Fibroblast of skin of left quadriceps (primary cell): Measurements from ENCODE around the gene EIF3L.

Source experiments
- DNase-seq, 2 experiments: peaks; one replicate each; pipeline ENCODE4 v3.0.0-alpha.2; 2013; ENCODE audit warnings: low read depth in 2 of 2

EIF3L gene

GRCh38 chr22:37905534-37906363, 56.5 kb downstream of the EIF3L start, which contains the start of gene MICALL1:
Gene MICALL1, plus strand, starts transcription at chr22:37906297. Its CDS starts 126 bp downstream, at chr22:37906423.
- DNase-seq, result peak; percentile 51

- no peak for DNase-seq
These were observed 57.3 kb downstream of the EIF3L start for GRCh38 chr22:37906364-37907008.

GRCh38 chr22:37907036-37907954, 58.1 kb downstream of the EIF3L start:
- DNase-seq, result no peak

- peak; percentile 60 to 62 for DNase-seq
These were observed 60.5 kb downstream of the EIF3L start for GRCh38 chr22:37909766-37910165.

- DNase-seq, result no peak
These were observed 61.9 kb downstream of the EIF3L start for GRCh38 chr22:37910890-37911672.

- DNase-seq, result no peak
These were observed 62.5 kb downstream of the EIF3L start for GRCh38 chr22:37911697-37912096.

- DNase-seq, result no peak
These were observed 63.0 kb downstream of the EIF3L start for GRCh38 chr22:37912171-37912570.

GRCh38 chr22:37913233-37913721, 64.1 kb downstream of the EIF3L start:
- no peak for DNase-seq

- DNase-seq, result no peak
These were observed 67.1 kb downstream of the EIF3L start for GRCh38 chr22:37916311-37916710.

- DNase-seq, result no peak
These were observed 68.8 kb downstream of the EIF3L start for GRCh38 chr22:37917874-37918548.

GRCh38 chr22:37918580-37919270, 69.5 kb downstream of the EIF3L start:
- DNase-seq, result no peak

GRCh38 chr22:37920126-37920525, 70.9 kb downstream of the EIF3L start:
- DNase-seq, result no peak

- DNase-seq, result no peak
These were observed 73.0 kb downstream of the EIF3L start for GRCh38 chr22:37922191-37922590.

GRCh38 chr22:37923927-37924326, 74.7 kb downstream of the EIF3L start:
- DNase-seq, result no peak

- DNase-seq, result no peak
These were observed 75.3 kb downstream of the EIF3L start for GRCh38 chr22:37924386-37925065.

- DNase-seq, result no peak
These were observed 76.1 kb downstream of the EIF3L start for GRCh38 chr22:37925330-37925729.

GRCh38 chr22:37925767-37926166, 76.5 kb downstream of the EIF3L start:
- DNase-seq, result no peak

GRCh38 chr22:37926358-37926757, 77.1 kb downstream of the EIF3L start:
- DNase-seq, result no peak
